ENCODE results near the gene GJC1.

DNA sequence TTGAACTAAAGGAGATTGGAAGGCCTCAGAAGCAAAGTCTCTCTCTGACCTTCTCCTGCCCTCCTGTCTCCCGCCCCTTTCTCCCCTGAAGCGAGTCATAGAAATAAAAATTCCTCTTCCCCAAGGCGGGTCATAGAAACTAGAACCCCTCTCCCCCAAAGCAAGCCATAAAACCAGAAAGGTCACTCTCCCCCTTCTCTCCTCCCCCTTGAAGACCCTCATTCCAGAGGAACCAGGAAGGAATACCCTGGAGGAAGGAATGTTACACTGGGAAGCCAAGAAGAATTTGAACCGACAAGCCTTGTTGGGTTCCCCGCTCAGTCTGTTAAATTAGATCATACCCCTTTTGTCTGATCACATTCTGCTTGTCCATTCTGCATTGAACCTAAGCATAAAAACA lies 2.7 kb upstream of the GJC1 start:
- TF ChIP-seq, protein P1, sequence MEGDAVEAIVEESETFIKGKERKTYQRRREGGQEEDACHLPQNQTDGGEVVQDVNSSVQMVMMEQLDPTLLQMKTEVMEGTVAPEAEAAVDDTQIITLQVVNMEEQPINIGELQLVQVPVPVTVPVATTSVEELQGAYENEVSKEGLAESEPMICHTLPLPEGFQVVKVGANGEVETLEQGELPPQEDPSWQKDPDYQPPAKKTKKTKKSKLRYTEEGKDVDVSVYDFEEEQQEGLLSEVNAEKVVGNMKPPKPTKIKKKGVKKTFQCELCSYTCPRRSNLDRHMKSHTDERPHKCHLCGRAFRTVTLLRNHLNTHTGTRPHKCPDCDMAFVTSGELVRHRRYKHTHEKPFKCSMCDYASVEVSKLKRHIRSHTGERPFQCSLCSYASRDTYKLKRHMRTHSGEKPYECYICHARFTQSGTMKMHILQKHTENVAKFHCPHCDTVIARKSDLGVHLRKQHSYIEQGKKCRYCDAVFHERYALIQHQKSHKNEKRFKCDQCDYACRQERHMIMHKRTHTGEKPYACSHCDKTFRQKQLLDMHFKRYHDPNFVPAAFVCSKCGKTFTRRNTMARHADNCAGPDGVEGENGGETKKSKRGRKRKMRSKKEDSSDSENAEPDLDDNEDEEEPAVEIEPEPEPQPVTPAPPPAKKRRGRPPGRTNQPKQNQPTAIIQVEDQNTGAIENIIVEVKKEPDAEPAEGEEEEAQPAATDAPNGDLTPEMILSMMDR (IDR thresholded peaks at IDR 0.05; ENCODE audit: insufficient read depth, low read length, poor library complexity, severe bottlenecking) = no peak
- no peak for TF ChIP-seq EZH2phosphoT487 (conservative IDR thresholded peaks at IDR 0.05; ENCODE audit: low read length)
